Measurements from ENCODE around the gene LOX.

GRCh38 chr5:122056913-122057312, 21.1 kb downstream of the LOX start:
- no peak for TF ChIP-seq BHLHE40 (IDR thresholded peaks at IDR 0.05; ENCODE audit: borderline replicate concordance)
- TF ChIP-seq SP1 (IDR thresholded peaks at IDR 0.05) = no peak

Measured in HEK293T (cell line).